K562 (cell line): ENCODE results near the gene STK24. TPM values are rescaled to one million over a fixed set of nuclear protein-coding genes. Genes with fewer than 3 reads are reported as not detected.

Experiments used
- ATF3 ChIP-seq, 2 experiments: fragments of 450-650 bp in 1 of 2; sonication (generic) in 1 of 2; formaldehyde crosslinking in 1 of 2; IDR thresholded peaks in 1 of 2; conservative IDR thresholded peaks in 1 of 2; 2 replicates each; pipeline versions ENCODE4 v1.6.1 to v1.8.1; 2016 to 2023; ENCODE audit warnings: mild to moderate bottlenecking in 2 of 2, moderate library complexity in 2 of 2, inconsistent platforms in 1 of 2, missing genetic modification reagents in 1 of 2
- CBFA2T2 ChIP-seq: fragments of 450-650 bp; conservative IDR thresholded peaks from 2 replicates; pipeline ENCODE4 v1.6.1; 2017; ENCODE audit warnings: mild to moderate bottlenecking
- EHMT2 ChIP-seq: fragments of 450-650 bp; IDR thresholded peaks from 2 replicates; pipeline ENCODE4 v1.6.1; 2018; ENCODE audit warnings: antibody characterized with exemption
- HDAC1 ChIP-seq, 2 experiments: fragments of 450-650 bp; IDR thresholded peaks; 2 replicates each; pipeline ENCODE4 v1.6.1; 2016 to 2017; ENCODE audit warnings: inconsistent platforms in 1 of 2, mild to moderate bottlenecking in 1 of 2, moderate library complexity in 1 of 2
- HMGN3 ChIP-seq: IDR thresholded peaks from 2 replicates; pipeline ENCODE4 v1.6.1; 2011; ENCODE audit warnings: borderline replicate concordance, low read depth, mild to moderate bottlenecking, mixed read lengths, low read length; ENCODE audit not compliant: insufficient read length; ENCODE audit errors: extremely low read depth
- IRF2 ChIP-seq: sonication (generic); formaldehyde crosslinking; IDR thresholded peaks from 2 replicates; pipeline ENCODE4 v1.8.1; 2022; ENCODE audit warnings: mild to moderate bottlenecking, missing genetic modification reagents
- MIER1 ChIP-seq: fragments of 450-650 bp; IDR thresholded peaks from 2 replicates; pipeline ENCODE4 v1.6.1; 2016; ENCODE audit warnings: antibody characterized with exemption, mild to moderate bottlenecking, low read depth
- MTA2 ChIP-seq: fragments of 450-650 bp; IDR thresholded peaks from 2 replicates; pipeline ENCODE4 v1.6.1; 2016; ENCODE audit warnings: low read depth
- NFIC ChIP-seq: fragments of 450-650 bp; IDR thresholded peaks from 2 replicates; pipeline ENCODE4 v1.6.1; 2017; ENCODE audit warnings: mild to moderate bottlenecking, inconsistent platforms
- NFRKB ChIP-seq: fragments of 450-650 bp; IDR thresholded peaks from 2 replicates; pipeline ENCODE4 v1.6.1; 2016; ENCODE audit warnings: low read depth
- PCBP2 ChIP-seq: fragments of 200-400 bp; formaldehyde crosslinking; IDR thresholded peaks from 2 replicates; pipeline ENCODE4 v1.6.1; 2018; ENCODE audit warnings: low read length, low read depth, mild to moderate bottlenecking, moderate library complexity; ENCODE audit not compliant: poor library complexity, severe bottlenecking
- PTTG1 ChIP-seq: fragments of 450-650 bp; IDR thresholded peaks from 2 replicates; pipeline ENCODE4 v1.6.1; 2016; ENCODE audit warnings: low read depth, mild to moderate bottlenecking, missing genetic modification characterization, missing compliant biosample characterization
- RAD21 ChIP-seq, 2 experiments: fragments of 250-450 bp in 1 of 2; fragments of 450-650 bp in 1 of 2; sonication (Bioruptor Pico) in 1 of 2; formaldehyde crosslinking in 1 of 2; IDR thresholded peaks in 1 of 2; conservative IDR thresholded peaks in 1 of 2; 2 replicates each; pipeline versions ENCODE4 v1.4.0 to v1.8.0; 2020 to 2022; ENCODE audit warnings: mild to moderate bottlenecking in 2 of 2, moderate library complexity in 1 of 2
- SIN3A ChIP-seq, 2 experiments: fragments of 150-350 bp in 1 of 2; IDR thresholded peaks; 2 replicates each; pipeline ENCODE4 v1.6.1; 2011 to 2016; ENCODE audit warnings: borderline replicate concordance in 2 of 2, low read depth in 2 of 2, low read length in 2 of 2, mild to moderate bottlenecking in 2 of 2, moderate library complexity in 2 of 2; ENCODE audit not compliant: control insufficient read depth in 1 of 2
- SMARCC2 ChIP-seq: fragments of 450-650 bp; IDR thresholded peaks from 2 replicates; pipeline ENCODE4 v1.6.1; 2017; ENCODE audit warnings: antibody characterized with exemption, moderate library complexity, mild to moderate bottlenecking, low read depth
- SMARCE1 ChIP-seq: fragments of 450-650 bp; IDR thresholded peaks from 2 replicates; pipeline ENCODE4 v1.7.1; 2016; ENCODE audit warnings: mild to moderate bottlenecking
- SOX6 ChIP-seq: fragments of 450-650 bp; IDR thresholded peaks from 2 replicates; pipeline ENCODE4 v1.6.1; 2014; ENCODE audit warnings: mild to moderate bottlenecking
- ZNF280B ChIP-seq: fragments of 250-450 bp; sonication (Bioruptor Pico); IDR thresholded peaks from 2 replicates; pipeline ENCODE4 v1.5.1; 2021; ENCODE audit warnings: mild to moderate bottlenecking
- ZNF644 ChIP-seq: fragments of 200-800 bp; sonication (Bioruptor generic); IDR thresholded peaks from 2 replicates; pipeline ENCODE4 v1.6.1; 2016; ENCODE audit warnings: low read depth, missing genetic modification characterization, missing compliant biosample characterization
- polyA plus RNA-seq, 8 experiments: library from polyadenylated mRNA; depleted of rRNA in 4 of 8; stranded (reverse) in 5 of 8; unstranded in 3 of 8; fragments of >200 nt; fragmentation: Nextera tagmentation in 2 of 8; fragmentation: Illumina TruSeq in 1 of 8; extraction: Ambion mirVana in 2 of 8; extraction: Trizol in 1 of 8; gene quantifications; 2 replicates each; pipeline versions ENCODE4 v1.2.1 to v1.2.3, GENCODE V29; 2011 to 2014; ENCODE audit warnings: inconsistent platforms in 1 of 8, missing spikeins in 1 of 8
- total RNA-seq, 7 experiments: library from RNA; depleted of rRNA in 6 of 7; stranded (reverse); fragments of >200 nt in 6 of 7; fragmentation: Illumina TruSeq in 2 of 7; extraction: Trizol in 2 of 7; gene quantifications; 2 replicates each; pipeline versions ENCODE4 v1.2.1 to v1.2.3, GENCODE V29; 2011 to 2021; ENCODE audit warnings: low replicate concordance in 1 of 7
- TF ChIP-seq, protein P1 (sequence below), 2 experiments: IDR thresholded peaks; 2 replicates each; pipeline ENCODE4 v1.6.1; 2011; ENCODE audit warnings: borderline replicate concordance in 1 of 2, control low read depth in 1 of 2, low read depth in 1 of 2, low read length in 1 of 2, mild to moderate bottlenecking in 1 of 2, mixed read lengths in 1 of 2, moderate library complexity in 1 of 2; ENCODE audit not compliant: insufficient read depth in 1 of 2, insufficient read length in 1 of 2, poor library complexity in 1 of 2, severe bottlenecking in 1 of 2; ENCODE audit errors: extremely low read depth in 1 of 2
- TF ChIP-seq, protein P2 (sequence below): sonication (generic); formaldehyde crosslinking; IDR thresholded peaks from 2 replicates; pipeline ENCODE4 v1.8.0; 2023; ENCODE audit warnings: mild to moderate bottlenecking, missing genetic modification reagents

STK24 gene
- total and polyA plus RNA-seq, 9 of the 15 experiments (the other 6 are each of a cell fraction or from before 2014, with no cell fraction given) = 3.8 to 78.4 (median 28.2) TPM

GRCh38 chr13:98509271-98510155, 67.4 kb downstream of the STK24 start (continued):
- TF ChIP-seq, protein P1, sequence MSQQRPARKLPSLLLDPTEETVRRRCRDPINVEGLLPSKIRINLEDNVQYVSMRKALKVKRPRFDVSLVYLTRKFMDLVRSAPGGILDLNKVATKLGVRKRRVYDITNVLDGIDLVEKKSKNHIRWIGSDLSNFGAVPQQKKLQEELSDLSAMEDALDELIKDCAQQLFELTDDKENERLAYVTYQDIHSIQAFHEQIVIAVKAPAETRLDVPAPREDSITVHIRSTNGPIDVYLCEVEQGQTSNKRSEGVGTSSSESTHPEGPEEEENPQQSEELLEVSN (IDR thresholded peaks at IDR 0.05; ENCODE audit: borderline replicate concordance in 1 of 2, extremely low read depth in 1 of 2, insufficient read depth in 1 of 2, insufficient read length in 1 of 2, low read depth in 1 of 2, low read length in 1 of 2, poor library complexity in 1 of 2, severe bottlenecking in 1 of 2) = peak in 1 of 2 experiments; percentile 21
- TF ChIP-seq RAD21 (CRISPR knock-in tag; conservative IDR thresholded peaks at IDR 0.05 in 1 of 2, IDR thresholded peaks at IDR 0.05 in 1 of 2) (peak in 1 of 2 experiments; percentile 11; a peak in 1 of 4 replicates), HDAC1 (IDR thresholded peaks at IDR 0.05) (peak in 1 of 2 experiments; percentile 67; a peak in 2 of 4 replicates), MIER1 (peak; percentile 72; the same call in 1 of the 2 replicates), HMGN3 (no peak), EHMT2 (peak; percentile 59; the same call in 1 of the 2 replicates), NFIC (peak; percentile 51), NFRKB (peak; percentile 92), SMARCE1 (peak; percentile 81), ATF3 (IDR thresholded peaks at IDR 0.05) (peak; percentile 72), ATF3 (CRISPR knock-in tag; conservative IDR thresholded peaks at IDR 0.05) (peak; percentile 51; the same call in 1 of the 2 replicates), MTA2 (peak; percentile 72), ZNF644 (tag) (0 out of 2 replicates have a peak, but pooled peaks have one; percentile 26), PTTG1 (no peak), ZNF280B (no peak), CBFA2T2 (peak; percentile 85), SOX6 (peak; percentile 60; the same call in 1 of the 2 replicates), SIN3A (IDR thresholded peaks at IDR 0.05; ENCODE audit: borderline replicate concordance in 2 of 2, control insufficient read depth in 1 of 2, low read depth in 2 of 2, low read length in 2 of 2) (no peak), IRF2 (CRISPR knock-in tag) (no peak), PCBP2 (no peak), SMARCC2 (peak; percentile 61; the same call in 1 of the 2 replicates)
- TF ChIP-seq, protein P2, sequence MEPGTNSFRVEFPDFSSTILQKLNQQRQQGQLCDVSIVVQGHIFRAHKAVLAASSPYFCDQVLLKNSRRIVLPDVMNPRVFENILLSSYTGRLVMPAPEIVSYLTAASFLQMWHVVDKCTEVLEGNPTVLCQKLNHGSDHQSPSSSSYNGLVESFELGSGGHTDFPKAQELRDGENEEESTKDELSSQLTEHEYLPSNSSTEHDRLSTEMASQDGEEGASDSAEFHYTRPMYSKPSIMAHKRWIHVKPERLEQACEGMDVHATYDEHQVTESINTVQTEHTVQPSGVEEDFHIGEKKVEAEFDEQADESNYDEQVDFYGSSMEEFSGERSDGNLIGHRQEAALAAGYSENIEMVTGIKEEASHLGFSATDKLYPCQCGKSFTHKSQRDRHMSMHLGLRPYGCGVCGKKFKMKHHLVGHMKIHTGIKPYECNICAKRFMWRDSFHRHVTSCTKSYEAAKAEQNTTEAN (CRISPR knock-in tag) = no peak
